Stimulated activated CD8-positive, alpha-beta memory T cell treated with anti-CD3 and anti-CD28 coated beads, Interleukin-12 subunit alpha, Interleukin-12 subunit beta, amount 100 ng/mL, for 4 hours (primary cell): ENCODE measurements around the gene KCNK16.

Experiments
- DNase-seq: peaks from one replicate; pipeline ENCODE4 v3.0.0-alpha.2; 2020; ENCODE audit warnings: low read depth

KCNK16 gene

DNA sequence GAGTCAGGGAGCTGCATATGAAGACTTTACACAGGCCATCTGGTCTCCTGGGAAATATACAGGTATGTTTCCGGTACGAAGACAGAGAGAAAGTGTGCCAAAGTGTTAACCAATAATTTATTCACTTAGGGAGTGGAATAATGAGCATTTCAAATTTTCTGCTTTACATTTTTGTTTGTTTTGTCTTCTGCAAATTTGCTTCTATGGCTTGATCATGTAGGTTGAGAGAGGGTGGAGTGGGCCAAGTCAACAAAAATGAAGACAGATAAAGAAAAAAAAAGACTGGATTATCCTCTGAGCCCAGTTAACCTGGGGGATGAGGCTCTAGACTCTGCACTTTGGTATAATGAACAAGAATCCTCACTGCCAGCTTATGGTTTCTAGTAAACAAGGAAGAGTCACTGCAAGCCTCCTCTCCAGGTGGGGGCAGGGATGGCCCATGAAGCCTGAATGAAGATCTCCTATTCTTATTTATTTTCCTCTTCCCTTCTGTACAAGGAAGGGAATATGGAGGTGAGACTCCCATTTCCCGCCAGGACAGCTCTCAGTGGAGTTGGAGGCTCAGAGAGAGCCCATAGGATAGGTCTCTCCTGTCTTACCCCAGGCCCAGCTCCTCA, 46.0 kb downstream of the KCNK16 start:
- DNase-seq = no peak

- no peak for DNase-seq
Observed at GRCh38 chr6:39274903-39275302, 47.6 kb downstream of the KCNK16 start.

DNA sequence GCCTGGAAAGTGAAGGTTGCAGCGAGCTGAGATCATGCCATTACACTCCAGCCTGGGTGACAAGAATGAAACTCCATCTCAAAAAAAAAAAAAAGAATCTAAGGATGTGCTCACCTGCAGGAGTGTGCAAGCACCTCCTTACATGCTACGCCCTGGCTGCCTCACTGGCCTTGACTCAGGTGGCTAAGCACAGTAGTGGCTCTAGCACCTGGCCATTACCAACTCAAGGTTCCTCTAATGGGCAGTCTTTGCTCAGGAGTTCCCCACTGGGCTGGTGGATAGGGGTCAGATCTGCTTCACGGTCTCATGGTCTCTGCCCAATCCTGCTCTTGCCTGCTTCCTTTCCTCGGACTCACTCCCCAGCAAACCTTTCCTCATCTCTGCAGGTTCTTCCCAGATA, 48.0 kb downstream of the KCNK16 start:
- DNase-seq = no peak

- DNase-seq = no peak
Observed at GRCh38 chr6:39273406-39273821, 49.1 kb downstream of the KCNK16 start.

DNA sequence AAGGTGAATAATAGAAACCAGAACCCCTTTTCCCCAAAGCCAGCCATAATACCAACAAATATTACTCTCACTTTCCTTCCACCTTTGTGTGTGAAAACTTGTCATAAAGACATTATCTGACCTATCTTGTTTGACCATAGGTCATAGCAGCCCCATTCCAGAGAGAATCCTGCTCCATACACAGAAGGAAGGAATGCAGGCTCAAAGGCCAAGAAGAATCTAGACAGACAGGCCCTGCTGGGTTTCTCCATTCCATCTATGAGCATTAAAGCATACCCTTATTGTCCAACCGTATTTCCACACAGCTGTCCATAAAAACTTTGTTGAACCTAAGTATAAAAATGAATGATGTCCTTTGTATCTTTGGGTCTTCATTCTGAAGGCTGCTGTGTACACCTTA, 52.5 kb downstream of the KCNK16 start:
- DNase-seq = no peak

GRCh38 chr6:39268721-39269120, 53.8 kb downstream of the KCNK16 start:
- no peak for DNase-seq

- no peak for DNase-seq
Observed at GRCh38 chr6:39268171-39268570, 54.3 kb downstream of the KCNK16 start.

DNA sequence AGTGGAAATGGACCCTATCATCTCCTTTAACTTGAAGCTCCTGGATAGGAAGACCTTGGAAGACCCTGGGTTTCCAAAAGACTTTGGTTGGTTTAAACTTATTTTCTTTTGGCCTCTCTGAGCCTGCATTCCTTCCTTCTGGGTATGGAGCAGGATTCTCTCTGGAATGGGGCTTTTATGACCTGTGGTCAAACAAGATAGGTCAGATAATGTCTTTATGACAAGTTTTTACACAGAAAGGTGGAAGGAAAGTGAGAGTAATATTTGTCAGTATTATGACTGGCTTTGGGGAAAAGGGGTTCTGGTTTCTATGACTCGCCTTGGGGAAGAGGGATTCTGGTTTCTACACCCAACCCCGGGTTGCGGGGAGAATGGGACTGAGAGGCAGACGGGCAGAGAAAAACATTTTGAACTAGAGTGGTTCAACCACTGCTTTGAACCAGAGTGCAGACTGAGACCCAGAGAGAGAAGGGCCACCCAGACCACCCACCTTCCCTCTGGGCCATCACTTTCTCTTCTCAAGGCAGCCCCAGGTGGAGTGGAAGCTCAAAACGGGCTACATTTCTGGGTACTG, 55.6 kb downstream of the KCNK16 start:
- no peak for DNase-seq

- no peak for DNase-seq
Observed at GRCh38 chr6:39266375-39266774, 56.1 kb downstream of the KCNK16 start.
